ENCODE measurements around the gene UBE2L5.

The UBE2L5 gene

DNA sequence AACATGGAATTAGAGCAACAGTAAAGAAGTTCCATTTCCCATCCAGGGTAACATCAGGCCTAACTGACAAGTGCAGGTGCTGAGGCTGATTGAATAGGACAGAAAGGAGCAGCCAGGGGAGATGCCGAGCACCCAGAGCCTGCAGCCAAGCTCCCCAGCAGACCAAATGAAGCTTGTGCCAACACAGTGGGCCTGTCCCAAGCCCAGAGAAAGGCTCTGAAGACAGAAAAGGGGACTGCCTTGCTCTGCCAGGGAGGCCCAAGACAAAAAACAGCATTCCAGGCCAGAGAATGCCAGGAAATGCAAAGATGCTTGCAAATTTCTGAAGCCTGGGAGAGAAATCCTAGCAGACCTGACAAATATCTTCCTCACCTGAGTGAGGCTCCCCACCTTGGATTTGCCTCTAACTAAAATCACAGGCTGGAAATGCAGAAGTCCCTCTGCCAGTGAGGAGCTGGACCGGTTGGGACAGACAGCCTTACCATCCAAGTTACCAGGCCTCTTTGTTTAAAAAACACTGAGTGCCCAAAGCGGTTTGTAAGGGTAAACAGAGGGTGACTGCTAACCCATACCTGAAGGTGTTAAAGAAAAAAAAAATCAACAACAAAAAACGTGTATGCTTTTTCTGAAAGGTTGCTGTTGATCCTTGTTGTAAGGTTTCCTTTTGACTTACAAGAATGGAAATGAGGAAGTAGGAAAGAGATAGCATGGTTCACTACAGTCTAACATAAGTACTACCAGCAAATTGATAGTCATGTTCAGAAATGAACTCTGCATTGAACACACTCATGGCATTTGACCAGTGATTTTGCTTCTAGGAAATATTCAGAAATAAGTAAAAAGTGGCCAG, 55.3 kb downstream of the UBE2L5 start:
- no peak for DNase-seq
